ENCODE data around the gene TBX19. TPM values are rescaled to one million over a fixed set of nuclear protein-coding genes. Genes with fewer than 3 reads are reported as not detected.

The TBX19 gene
- total RNA-seq, 6 experiments from 2014 or later = 0.43 to 0.68 (median 0.56) TPM

DNA sequence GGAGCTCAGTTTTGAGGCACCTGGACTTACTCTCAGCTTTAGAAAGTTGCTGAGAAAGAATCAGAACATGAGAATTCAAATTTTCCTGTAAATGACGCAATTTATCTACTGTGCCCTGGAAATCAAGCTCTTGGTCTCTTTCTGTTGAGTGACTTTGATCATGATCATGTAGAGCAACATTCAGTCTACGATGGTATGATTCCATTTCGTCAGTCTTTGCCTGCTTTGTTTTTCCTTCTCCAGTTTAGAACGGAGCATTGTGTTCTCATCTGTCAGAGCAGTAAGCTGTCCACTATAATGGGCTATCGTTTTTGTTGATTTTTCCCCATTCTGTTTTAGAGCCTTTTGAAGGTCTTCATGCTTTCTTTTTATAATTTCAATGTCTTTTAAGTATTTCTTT, 34.2 kb upstream of the TBX19 start:
- Histone ChIP-seq H3K27ac (no peak overlapping the region), H3K4me3 (no peak overlapping the region), H3K27me3 (no peaks in the 10 kb centered on the region), H3K36me3 (peaks cover 0 to 26% (median 6%) of the 10 kb centered on the region in 4 donors), H3K9me3 (no peaks in the 10 kb centered on the region), H3K4me1 (peaks cover 0 to 6% (median 0%) of the 10 kb centered on the region in 4 donors)
- ATAC-seq (no peak), DNase-seq (no peak)
- TF ChIP-seq, protein P1, sequence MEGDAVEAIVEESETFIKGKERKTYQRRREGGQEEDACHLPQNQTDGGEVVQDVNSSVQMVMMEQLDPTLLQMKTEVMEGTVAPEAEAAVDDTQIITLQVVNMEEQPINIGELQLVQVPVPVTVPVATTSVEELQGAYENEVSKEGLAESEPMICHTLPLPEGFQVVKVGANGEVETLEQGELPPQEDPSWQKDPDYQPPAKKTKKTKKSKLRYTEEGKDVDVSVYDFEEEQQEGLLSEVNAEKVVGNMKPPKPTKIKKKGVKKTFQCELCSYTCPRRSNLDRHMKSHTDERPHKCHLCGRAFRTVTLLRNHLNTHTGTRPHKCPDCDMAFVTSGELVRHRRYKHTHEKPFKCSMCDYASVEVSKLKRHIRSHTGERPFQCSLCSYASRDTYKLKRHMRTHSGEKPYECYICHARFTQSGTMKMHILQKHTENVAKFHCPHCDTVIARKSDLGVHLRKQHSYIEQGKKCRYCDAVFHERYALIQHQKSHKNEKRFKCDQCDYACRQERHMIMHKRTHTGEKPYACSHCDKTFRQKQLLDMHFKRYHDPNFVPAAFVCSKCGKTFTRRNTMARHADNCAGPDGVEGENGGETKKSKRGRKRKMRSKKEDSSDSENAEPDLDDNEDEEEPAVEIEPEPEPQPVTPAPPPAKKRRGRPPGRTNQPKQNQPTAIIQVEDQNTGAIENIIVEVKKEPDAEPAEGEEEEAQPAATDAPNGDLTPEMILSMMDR (IDR thresholded peaks at IDR 0.05) = no peak
- no peak for TF ChIP-seq POLR2A (IDR thresholded peaks at IDR 0.05)
- intact Hi-C loops (cut with DNase I) = no loop called here
- WGBS (ENCODE audit: insufficient coverage, low coverage, low lambda C conversion rate, missing lambda C conversion rate) = 89% methylated on average over 5 of the region's 5 CpGs

GRCh38 chr1:168252204-168252733, 28.4 kb upstream of the TBX19 start:
- 32% methylated on average over 3 of the region's 3 CpGs for WGBS (ENCODE audit: insufficient coverage, low coverage, low lambda C conversion rate, missing lambda C conversion rate)
- Histone ChIP-seq H3K36me3 (peaks cover 0 to 10% (median 2%) of the 10 kb centered on the region in 4 donors), H3K9me3 (peaks cover 0 to 3% (median 0%) of the 10 kb centered on the region in 4 donors), H3K4me3 (no peak overlapping the region), H3K27me3 (no peaks in the 10 kb centered on the region), H3K4me1 (peaks cover 0 to 7% (median 0%) of the 10 kb centered on the region in 4 donors), H3K27ac (no peak overlapping the region)
- intact Hi-C loops (cut with DNase I) = no loop called here
- DNase-seq (no peak), ATAC-seq (peak in 2 of 4 donors; percentile 23 to 44)
- TF ChIP-seq, protein P1 (IDR thresholded peaks at IDR 0.05) = no peak
- TF ChIP-seq POLR2A (IDR thresholded peaks at IDR 0.05) = no peak

DNA sequence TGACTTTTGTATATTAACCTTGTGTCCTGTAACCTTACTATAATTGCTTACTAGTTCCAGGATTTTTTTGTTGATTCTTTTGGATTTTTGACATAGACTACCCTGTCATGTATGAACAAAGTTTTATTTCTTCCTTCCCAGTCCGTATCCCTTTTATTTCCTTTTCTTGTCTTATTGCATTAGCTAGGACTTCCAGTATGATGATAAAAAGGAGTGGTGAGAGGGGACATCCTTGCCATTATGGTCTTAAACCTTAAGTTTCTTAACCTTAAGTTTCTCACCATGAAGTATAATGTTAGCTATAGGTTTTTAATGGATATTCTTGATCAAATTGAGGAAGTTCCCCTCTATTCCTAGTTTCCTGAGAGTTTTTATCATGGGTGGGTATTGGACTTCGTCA, 24.5 kb upstream of the TBX19 start:
- Histone ChIP-seq H3K9me3 (peaks cover 0 to 3% (median 0%) of the 10 kb centered on the region in 4 donors), H3K4me3 (no peak overlapping the region), H3K4me1 (peaks cover 0 to 7% (median 0%) of the 10 kb centered on the region in 4 donors), H3K27ac (no peak overlapping the region), H3K36me3 (no peaks in the 10 kb centered on the region), H3K27me3 (no peaks in the 10 kb centered on the region)
- ATAC-seq (no peak), DNase-seq (no peak)
- WGBS (ENCODE audit: insufficient coverage, low coverage, low lambda C conversion rate, missing lambda C conversion rate) = 100% methylated on average over 2 of the region's 2 CpGs
- intact Hi-C loops (cut with DNase I) = no loop called here
- TF ChIP-seq, protein P1 (IDR thresholded peaks at IDR 0.05) = no peak
- TF ChIP-seq POLR2A (IDR thresholded peaks at IDR 0.05) = no peak

GRCh38 chr1:168257397-168257796, 23.3 kb upstream of the TBX19 start:
- intact Hi-C loops (cut with DNase I) = no loop called here
- DNase-seq = no peak
- no peak for ATAC-seq
- H3K36me3 ChIP-seq = no peaks in the 10 kb centered on the region
- no peak overlapping the region for H3K27ac ChIP-seq
- H3K4me3 ChIP-seq = no peak overlapping the region
- H3K9me3 ChIP-seq = peaks cover 0 to 3% (median 0%) of the 10 kb centered on the region in 4 donors
- H3K4me1 ChIP-seq = peaks cover 0 to 1% (median 0%) of the 10 kb centered on the region in 4 donors
- no peaks in the 10 kb centered on the region for H3K27me3 ChIP-seq
- TF ChIP-seq POLR2A (IDR thresholded peaks at IDR 0.05) = no peak
- TF ChIP-seq, protein P1 (IDR thresholded peaks at IDR 0.05) = no peak
- WGBS (ENCODE audit: insufficient coverage, low coverage, low lambda C conversion rate, missing lambda C conversion rate) = 38% methylated on average over 2 of the region's 2 CpGs

Data from right lobe of liver (tissue), 6 donors.